ENCODE results near the gene SPP2.

- TF ChIP-seq CTCF (conservative IDR thresholded peaks at IDR 0.05 in 1 of 2, IDR thresholded peaks at IDR 0.05 in 1 of 2; ENCODE audit: extremely low read depth in 1 of 2, insufficient read depth in 1 of 2, low read depth in 1 of 2, low read length in 2 of 2) (no peak), EZH2 (IDR thresholded peaks at IDR 0.05; ENCODE audit: borderline replicate concordance, low read length) (no peak)
Measured at GRCh38 chr2:234083572-234084348, 33.3 kb downstream of the SPP2 start.
